Measurements from ENCODE around the gene CARD10.
"Not testable (repeated sequence)": the region's sequence is repeated elsewhere in the genome, so short reads cannot be mapped to it uniquely, and the experiment has no call there.

The CARD10 gene

GRCh38 chr22:37544955-37545702 lies 25.9 kb upstream of the CARD10 start:
- no peak overlapping the region for H3K4me3 ChIP-seq (ENCODE audit: low read length)
- peak; percentile 83 for TF ChIP-seq CTCF (conservative IDR thresholded peaks at IDR 0.05; ENCODE audit: low read depth, low read length)
- DNase-seq (ENCODE audit: low read depth) = no peak

GRCh38 chr22:37542959-37543358 lies 23.7 kb upstream of the CARD10 start:
- DNase-seq (ENCODE audit: low read depth) = no peak
- TF ChIP-seq CTCF (conservative IDR thresholded peaks at IDR 0.05; ENCODE audit: low read depth, low read length) = no peak
- no peak overlapping the region for H3K4me3 ChIP-seq (ENCODE audit: low read length)

GRCh38 chr22:37542416-37542815 lies 23.2 kb upstream of the CARD10 start:
- DNase-seq (ENCODE audit: low read depth); H3K4me3 ChIP-seq (ENCODE audit: low read length): not testable (repeated sequence)

GRCh38 chr22:37539790-37540189 lies 20.6 kb upstream of the CARD10 start:
- not testable (repeated sequence) for H3K4me3 ChIP-seq (ENCODE audit: low read length); DNase-seq (ENCODE audit: low read depth)

- peak; percentile 94 for TF ChIP-seq CTCF (conservative IDR thresholded peaks at IDR 0.05; ENCODE audit: low read depth, low read length)
- DNase-seq (ENCODE audit: low read depth) = peak; percentile 76
- no peak overlapping the region for H3K4me3 ChIP-seq (ENCODE audit: low read length)
Observed at GRCh38 chr22:37538590-37539357, 19.6 kb upstream of the CARD10 start.

- TF ChIP-seq CTCF (conservative IDR thresholded peaks at IDR 0.05; ENCODE audit: low read depth, low read length) = no peak
- DNase-seq (ENCODE audit: low read depth) = no peak
- H3K4me3 ChIP-seq (ENCODE audit: low read length) = no peak overlapping the region
Observed at GRCh38 chr22:37535159-37535558, 15.9 kb upstream of the CARD10 start.

GRCh38 chr22:37534445-37534844 lies 15.2 kb upstream of the CARD10 start:
- DNase-seq (ENCODE audit: low read depth) = no peak
- TF ChIP-seq CTCF (conservative IDR thresholded peaks at IDR 0.05; ENCODE audit: low read depth, low read length) = no peak
- no peak overlapping the region for H3K4me3 ChIP-seq (ENCODE audit: low read length)

- H3K4me3 ChIP-seq (ENCODE audit: low read length) = no peak overlapping the region
- TF ChIP-seq CTCF (conservative IDR thresholded peaks at IDR 0.05; ENCODE audit: low read depth, low read length) = no peak
- peak; percentile 80 for DNase-seq (ENCODE audit: low read depth)
Observed at GRCh38 chr22:37533995-37534394, 14.8 kb upstream of the CARD10 start.

Measured in retinal pigment epithelial cell (primary cell).